ENCODE results near the gene SLC37A4.

Gene SLC37A4

GRCh38 chr11:118980191-118980881 is 50.3 kb downstream of the SLC37A4 start:
- no peaks in the 10 kb centered on the region for H3K9me3 ChIP-seq (ENCODE audit: severe bottlenecking)
- TF ChIP-seq, protein P1, sequence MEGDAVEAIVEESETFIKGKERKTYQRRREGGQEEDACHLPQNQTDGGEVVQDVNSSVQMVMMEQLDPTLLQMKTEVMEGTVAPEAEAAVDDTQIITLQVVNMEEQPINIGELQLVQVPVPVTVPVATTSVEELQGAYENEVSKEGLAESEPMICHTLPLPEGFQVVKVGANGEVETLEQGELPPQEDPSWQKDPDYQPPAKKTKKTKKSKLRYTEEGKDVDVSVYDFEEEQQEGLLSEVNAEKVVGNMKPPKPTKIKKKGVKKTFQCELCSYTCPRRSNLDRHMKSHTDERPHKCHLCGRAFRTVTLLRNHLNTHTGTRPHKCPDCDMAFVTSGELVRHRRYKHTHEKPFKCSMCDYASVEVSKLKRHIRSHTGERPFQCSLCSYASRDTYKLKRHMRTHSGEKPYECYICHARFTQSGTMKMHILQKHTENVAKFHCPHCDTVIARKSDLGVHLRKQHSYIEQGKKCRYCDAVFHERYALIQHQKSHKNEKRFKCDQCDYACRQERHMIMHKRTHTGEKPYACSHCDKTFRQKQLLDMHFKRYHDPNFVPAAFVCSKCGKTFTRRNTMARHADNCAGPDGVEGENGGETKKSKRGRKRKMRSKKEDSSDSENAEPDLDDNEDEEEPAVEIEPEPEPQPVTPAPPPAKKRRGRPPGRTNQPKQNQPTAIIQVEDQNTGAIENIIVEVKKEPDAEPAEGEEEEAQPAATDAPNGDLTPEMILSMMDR (IDR thresholded peaks at IDR 0.05; ENCODE audit: low read depth, low read length): no peak
- H3K36me3 ChIP-seq: no peaks in the 10 kb centered on the region
- H3K27me3 ChIP-seq (ENCODE audit: insufficient read depth, low read depth, severe bottlenecking): no peaks in the 10 kb centered on the region
- DNase-seq: no peak
- no peak overlapping the region for H3K4me3 ChIP-seq (ENCODE audit: low read depth, low read length)
- H3K27ac ChIP-seq: no peak overlapping the region

DNA sequence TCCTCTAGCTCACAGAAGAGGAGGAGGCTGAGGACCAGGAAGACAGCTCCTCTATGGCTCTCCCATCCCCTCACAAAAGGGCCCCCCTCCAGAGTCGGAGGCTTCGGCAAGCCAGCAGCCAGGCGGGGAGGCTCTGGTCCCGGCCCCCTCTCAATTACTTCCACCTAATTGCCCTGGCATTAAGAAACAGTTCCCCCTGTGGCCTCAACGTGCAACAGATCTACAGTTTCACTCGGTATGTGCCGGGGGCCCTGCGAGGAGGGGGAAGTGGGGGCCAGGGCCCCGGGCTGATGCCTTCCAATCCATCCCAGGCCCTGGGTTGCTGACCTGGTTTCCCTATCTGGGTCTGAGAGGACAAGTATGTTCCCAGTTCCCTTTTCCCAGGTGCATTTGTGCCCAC is 51.2 kb downstream of the SLC37A4 start:
- Histone ChIP-seq H3K9me3 (ENCODE audit: severe bottlenecking) (no peaks in the 10 kb centered on the region), H3K4me3 (ENCODE audit: low read depth, low read length) (no peak overlapping the region), H3K27ac (no peak overlapping the region), H3K27me3 (ENCODE audit: insufficient read depth, low read depth, severe bottlenecking) (no peaks in the 10 kb centered on the region), H3K36me3 (no peaks in the 10 kb centered on the region)
- TF ChIP-seq, protein P1 (IDR thresholded peaks at IDR 0.05; ENCODE audit: low read depth, low read length): no peak
- DNase-seq: no peak

GRCh38 chr11:118975771-118976709 is 54.6 kb downstream of the SLC37A4 start:
- TF ChIP-seq, protein P1 (IDR thresholded peaks at IDR 0.05; ENCODE audit: low read depth, low read length): no peak
- no peaks in the 10 kb centered on the region for H3K27me3 ChIP-seq (ENCODE audit: insufficient read depth, low read depth, severe bottlenecking)
- DNase-seq: peak; percentile 93

More at GRCh38 chr11:118975771-118976709, 54.6 kb downstream of the SLC37A4 start:
- peaks cover 3% of the 10 kb centered on the region for H3K9me3 ChIP-seq (ENCODE audit: severe bottlenecking)
- H3K36me3 ChIP-seq: no peaks in the 10 kb centered on the region
- H3K4me3 ChIP-seq (ENCODE audit: low read depth, low read length): no peak overlapping the region
- H3K27ac ChIP-seq: no peak overlapping the region

Data from WERI-Rb-1 (cell line).